ENCODE results near the gene IFFO2. TPM values are rescaled to one million over a fixed set of nuclear protein-coding genes. Genes with fewer than 3 reads are reported as not detected.

The IFFO2 gene
- total and polyA plus RNA-seq, 2 of the 13 experiments (the other 11 are each of a cell fraction or from before 2014, with no cell fraction given): 7.3 to 16.7 TPM

DNA sequence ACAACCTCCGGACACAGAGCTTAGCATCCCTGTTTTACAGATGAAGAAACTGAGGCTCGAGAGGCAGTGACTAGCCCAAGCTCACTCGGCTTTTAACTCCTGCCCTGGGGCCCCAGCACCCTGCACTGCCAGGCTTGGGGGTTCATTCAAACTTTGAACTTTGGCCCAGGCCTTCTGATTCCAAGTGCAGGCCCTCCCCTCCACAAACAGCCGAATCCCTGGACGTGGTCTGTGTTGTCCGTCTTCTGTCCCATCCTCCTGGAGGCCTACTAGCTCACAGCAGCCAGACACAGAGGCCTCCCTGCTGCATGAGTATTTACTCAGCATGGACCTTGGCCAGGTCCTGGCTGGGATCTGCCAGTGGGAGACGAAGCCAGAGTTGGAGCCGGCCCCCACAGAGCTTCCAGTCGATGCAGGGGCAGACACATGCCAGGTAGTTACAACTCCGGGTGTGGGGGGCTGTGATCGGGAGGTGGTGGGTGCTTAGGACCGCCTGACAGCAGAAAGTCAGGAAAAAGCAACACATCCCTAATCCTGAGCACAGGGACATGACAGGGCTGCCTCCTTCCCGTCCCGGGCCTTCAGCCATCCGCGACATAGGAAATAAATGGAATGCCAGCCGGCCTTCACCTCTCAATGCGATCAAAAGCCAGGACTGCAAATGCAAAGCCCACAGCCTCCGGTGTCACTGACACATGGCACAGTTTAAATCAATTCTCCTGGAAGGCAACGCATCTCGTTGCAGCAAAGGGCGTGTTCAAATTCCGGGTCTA is 7.4 kb downstream of the IFFO2 start (continued):
- TF ChIP-seq, protein P1, sequence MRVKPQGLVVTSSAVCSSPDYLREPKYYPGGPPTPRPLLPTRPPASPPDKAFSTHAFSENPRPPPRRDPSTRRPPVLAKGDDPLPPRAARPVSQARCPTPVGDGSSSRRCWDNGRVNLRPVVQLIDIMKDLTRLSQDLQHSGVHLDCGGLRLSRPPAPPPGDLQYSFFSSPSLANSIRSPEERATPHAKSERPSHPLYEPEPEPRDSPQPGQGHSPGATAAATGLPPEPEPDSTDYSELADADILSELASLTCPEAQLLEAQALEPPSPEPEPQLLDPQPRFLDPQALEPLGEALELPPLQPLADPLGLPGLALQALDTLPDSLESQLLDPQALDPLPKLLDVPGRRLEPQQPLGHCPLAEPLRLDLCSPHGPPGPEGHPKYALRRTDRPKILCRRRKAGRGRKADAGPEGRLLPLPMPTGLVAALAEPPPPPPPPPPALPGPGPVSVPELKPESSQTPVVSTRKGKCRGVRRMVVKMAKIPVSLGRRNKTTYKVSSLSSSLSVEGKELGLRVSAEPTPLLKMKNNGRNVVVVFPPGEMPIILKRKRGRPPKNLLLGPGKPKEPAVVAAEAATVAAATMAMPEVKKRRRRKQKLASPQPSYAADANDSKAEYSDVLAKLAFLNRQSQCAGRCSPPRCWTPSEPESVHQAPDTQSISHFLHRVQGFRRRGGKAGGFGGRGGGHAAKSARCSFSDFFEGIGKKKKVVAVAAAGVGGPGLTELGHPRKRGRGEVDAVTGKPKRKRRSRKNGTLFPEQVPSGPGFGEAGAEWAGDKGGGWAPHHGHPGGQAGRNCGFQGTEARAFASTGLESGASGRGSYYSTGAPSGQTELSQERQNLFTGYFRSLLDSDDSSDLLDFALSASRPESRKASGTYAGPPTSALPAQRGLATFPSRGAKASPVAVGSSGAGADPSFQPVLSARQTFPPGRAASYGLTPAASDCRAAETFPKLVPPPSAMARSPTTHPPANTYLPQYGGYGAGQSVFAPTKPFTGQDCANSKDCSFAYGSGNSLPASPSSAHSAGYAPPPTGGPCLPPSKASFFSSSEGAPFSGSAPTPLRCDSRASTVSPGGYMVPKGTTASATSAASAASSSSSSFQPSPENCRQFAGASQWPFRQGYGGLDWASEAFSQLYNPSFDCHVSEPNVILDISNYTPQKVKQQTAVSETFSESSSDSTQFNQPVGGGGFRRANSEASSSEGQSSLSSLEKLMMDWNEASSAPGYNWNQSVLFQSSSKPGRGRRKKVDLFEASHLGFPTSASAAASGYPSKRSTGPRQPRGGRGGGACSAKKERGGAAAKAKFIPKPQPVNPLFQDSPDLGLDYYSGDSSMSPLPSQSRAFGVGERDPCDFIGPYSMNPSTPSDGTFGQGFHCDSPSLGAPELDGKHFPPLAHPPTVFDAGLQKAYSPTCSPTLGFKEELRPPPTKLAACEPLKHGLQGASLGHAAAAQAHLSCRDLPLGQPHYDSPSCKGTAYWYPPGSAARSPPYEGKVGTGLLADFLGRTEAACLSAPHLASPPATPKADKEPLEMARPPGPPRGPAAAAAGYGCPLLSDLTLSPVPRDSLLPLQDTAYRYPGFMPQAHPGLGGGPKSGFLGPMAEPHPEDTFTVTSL (CRISPR knock-in tag; IDR thresholded peaks at IDR 0.05; ENCODE audit: borderline replicate concordance): peak; percentile 76
- no peak for TF ChIP-seq ZNF234 (CRISPR knock-in tag; conservative IDR thresholded peaks at IDR 0.05)
- TF ChIP-seq, protein P2, sequence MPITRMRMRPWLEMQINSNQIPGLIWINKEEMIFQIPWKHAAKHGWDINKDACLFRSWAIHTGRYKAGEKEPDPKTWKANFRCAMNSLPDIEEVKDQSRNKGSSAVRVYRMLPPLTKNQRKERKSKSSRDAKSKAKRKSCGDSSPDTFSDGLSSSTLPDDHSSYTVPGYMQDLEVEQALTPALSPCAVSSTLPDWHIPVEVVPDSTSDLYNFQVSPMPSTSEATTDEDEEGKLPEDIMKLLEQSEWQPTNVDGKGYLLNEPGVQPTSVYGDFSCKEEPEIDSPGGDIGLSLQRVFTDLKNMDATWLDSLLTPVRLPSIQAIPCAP (CRISPR knock-in tag; IDR thresholded peaks at IDR 0.05; ENCODE audit: low read depth): peak; percentile 66; the same call in 1 of the 2 replicates
- TF ChIP-seq, protein P3, sequence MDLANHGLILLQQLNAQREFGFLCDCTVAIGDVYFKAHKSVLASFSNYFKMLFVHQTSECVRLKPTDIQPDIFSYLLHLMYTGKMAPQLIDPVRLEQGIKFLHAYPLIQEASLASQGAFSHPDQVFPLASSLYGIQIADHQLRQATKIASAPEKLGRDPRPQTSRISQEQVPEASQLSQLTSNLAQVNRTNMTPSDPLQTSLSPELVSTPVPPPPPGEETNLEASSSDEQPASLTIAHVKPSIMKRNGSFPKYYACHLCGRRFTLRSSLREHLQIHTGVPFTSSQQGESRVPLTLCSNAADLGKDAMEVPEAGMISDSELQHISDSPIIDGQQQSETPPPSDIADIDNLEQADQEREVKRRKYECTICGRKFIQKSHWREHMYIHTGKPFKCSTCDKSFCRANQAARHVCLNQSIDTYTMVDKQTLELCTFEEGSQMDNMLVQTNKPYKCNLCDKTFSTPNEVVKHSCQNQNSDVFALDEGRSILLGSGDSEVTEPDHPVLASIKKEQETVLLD (CRISPR knock-in tag; IDR thresholded peaks at IDR 0.05; ENCODE audit: low read depth): no peak
- TF ChIP-seq, protein P4, sequence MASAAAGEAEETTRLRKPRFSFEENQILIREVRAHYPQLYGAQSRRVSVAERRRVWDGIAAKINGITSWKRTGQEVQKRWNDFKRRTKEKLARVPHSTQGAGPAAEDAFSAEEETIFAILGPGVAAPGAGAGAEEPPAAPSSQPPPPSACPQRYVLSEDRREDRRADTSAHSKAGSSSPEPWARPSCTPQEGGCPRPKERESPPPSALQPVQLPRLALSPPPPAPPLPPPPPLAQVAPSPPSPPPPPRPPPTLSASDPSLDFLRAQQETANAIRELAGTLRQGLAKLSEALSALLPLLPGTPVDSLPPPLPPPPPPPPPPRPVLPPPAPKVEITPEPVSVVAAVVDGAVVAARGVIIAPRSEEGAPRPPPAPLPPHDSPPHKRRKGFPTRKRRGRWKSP (CRISPR knock-in tag; IDR thresholded peaks at IDR 0.05): peak; percentile 74; the same call in 1 of the 2 replicates
- TF ChIP-seq, protein P5, sequence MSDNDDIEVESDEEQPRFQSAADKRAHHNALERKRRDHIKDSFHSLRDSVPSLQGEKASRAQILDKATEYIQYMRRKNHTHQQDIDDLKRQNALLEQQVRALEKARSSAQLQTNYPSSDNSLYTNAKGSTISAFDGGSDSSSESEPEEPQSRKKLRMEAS (IDR thresholded peaks at IDR 0.05): peak; percentile 93
- TF ChIP-seq, protein P6, sequence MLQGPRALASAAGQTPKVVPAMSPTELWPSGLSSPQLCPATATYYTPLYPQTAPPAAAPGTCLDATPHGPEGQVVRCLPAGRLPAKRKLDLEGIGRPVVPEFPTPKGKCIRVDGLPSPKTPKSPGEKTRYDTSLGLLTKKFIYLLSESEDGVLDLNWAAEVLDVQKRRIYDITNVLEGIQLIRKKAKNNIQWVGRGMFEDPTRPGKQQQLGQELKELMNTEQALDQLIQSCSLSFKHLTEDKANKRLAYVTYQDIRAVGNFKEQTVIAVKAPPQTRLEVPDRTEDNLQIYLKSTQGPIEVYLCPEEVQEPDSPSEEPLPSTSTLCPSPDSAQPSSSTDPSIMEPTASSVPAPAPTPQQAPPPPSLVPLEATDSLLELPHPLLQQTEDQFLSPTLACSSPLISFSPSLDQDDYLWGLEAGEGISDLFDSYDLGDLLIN (CRISPR knock-in tag; IDR thresholded peaks at IDR 0.05; ENCODE audit: borderline replicate concordance): 0 out of 2 replicates have a peak, but pooled peaks have one; percentile 47
- TF ChIP-seq NFYB (CRISPR knock-in tag; IDR thresholded peaks at IDR 0.05): no peak; the same call in 1 of the 2 replicates
- peak; percentile 69; the same call in 1 of the 2 replicates for TF ChIP-seq ZNF776 (CRISPR knock-in tag; IDR thresholded peaks at IDR 0.05)
- TF ChIP-seq KLF16 (CRISPR knock-in tag; IDR thresholded peaks at IDR 0.05): 0 out of 4 replicates have a peak, but pooled peaks of 1 of the 2 experiments have one; percentile 46
- TF ChIP-seq, protein P7, sequence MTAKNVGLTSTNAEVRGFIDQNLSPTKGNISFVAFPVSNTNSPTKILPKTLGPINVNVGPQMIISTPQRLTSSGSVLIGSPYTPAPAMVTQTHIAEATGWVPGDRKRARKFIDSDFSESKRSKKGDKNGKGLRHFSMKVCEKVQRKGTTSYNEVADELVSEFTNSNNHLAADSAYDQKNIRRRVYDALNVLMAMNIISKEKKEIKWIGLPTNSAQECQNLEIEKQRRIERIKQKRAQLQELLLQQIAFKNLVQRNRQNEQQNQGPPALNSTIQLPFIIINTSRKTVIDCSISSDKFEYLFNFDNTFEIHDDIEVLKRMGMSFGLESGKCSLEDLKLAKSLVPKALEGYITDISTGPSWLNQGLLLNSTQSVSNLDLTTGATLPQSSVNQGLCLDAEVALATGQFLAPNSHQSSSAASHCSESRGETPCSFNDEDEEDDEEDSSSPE (CRISPR knock-in tag; IDR thresholded peaks at IDR 0.05): peak; percentile 64; the same call in 1 of the 2 replicates
- peak; percentile 92; the same call in 1 of the 2 replicates for TF ChIP-seq ZC3H13 (CRISPR knock-in tag; IDR thresholded peaks at IDR 0.05)
